Fibroblast of lung (primary cell): ENCODE data around the gene C3AR1. TPM values are rescaled to one million over a fixed set of nuclear protein-coding genes. Genes with fewer than 3 reads are reported as not detected.

Experiments used
- DNase-seq, 2 donors: peaks; one replicate each; pipeline versions ENCODE4 v3.0.0 to v3.0.0-alpha.2; 2010; ENCODE audit warnings: low read depth in 2 of 2
- H2AFZ ChIP-seq: 2 replicates; pipeline ENCODE4 v1.5.1; 2012; ENCODE audit warnings: low read length, control low read depth, inconsistent platforms
- H3K27ac ChIP-seq: 2 replicates; pipeline ENCODE4 v1.5.1; 2011; ENCODE audit warnings: low read length, control low read depth; ENCODE audit not compliant: insufficient read depth
- H3K27me3 ChIP-seq: 2 replicates; pipeline ENCODE4 v1.5.1; 2011; ENCODE audit warnings: mild to moderate bottlenecking, low read length; ENCODE audit not compliant: control insufficient read depth, insufficient read depth
- H3K36me3 ChIP-seq: 2 replicates; pipeline ENCODE4 v1.5.1; 2011; ENCODE audit warnings: low read length; ENCODE audit not compliant: control insufficient read depth, insufficient read depth
- H3K4me1 ChIP-seq: 2 replicates; pipeline ENCODE4 v1.5.1; 2011; ENCODE audit warnings: low read length; ENCODE audit not compliant: control insufficient read depth, insufficient read depth; ENCODE audit errors: extremely low read depth
- H3K4me2 ChIP-seq: 2 replicates; pipeline ENCODE4 v1.5.1; 2011; ENCODE audit warnings: low read length, control low read depth; ENCODE audit not compliant: insufficient read depth; ENCODE audit errors: extremely low read depth
- H3K4me3 ChIP-seq, 4 experiments: fragments of 200-600 bp in 1 of 4; sonication (generic) in 1 of 4; replicated peaks in 1 of 4; 2 replicates each; pipeline ENCODE4 v1.5.1; 2011 to 2016; ENCODE audit warnings: low read length in 4 of 4, low read depth in 3 of 4, mild to moderate bottlenecking in 3 of 4, control low read depth in 2 of 4, inconsistent platforms in 1 of 4, mixed read lengths in 1 of 4; ENCODE audit not compliant: insufficient read depth in 1 of 4; ENCODE audit errors: control extremely low read depth in 1 of 4
- H3K79me2 ChIP-seq: 2 replicates; pipeline ENCODE4 v1.5.1; 2012; ENCODE audit warnings: mild to moderate bottlenecking, low read length, inconsistent platforms; ENCODE audit not compliant: control insufficient read depth, insufficient read depth
- H3K9ac ChIP-seq: 2 replicates; pipeline ENCODE4 v1.5.1; 2011; ENCODE audit warnings: mild to moderate bottlenecking, low read length, control low read depth; ENCODE audit not compliant: insufficient read depth
- H3K9me3 ChIP-seq: 2 replicates; pipeline ENCODE4 v1.5.1; 2012; ENCODE audit warnings: low read depth, low read length; ENCODE audit not compliant: control insufficient read depth, insufficient read depth
- H4K20me1 ChIP-seq: 2 replicates; pipeline ENCODE4 v1.5.1; 2011; ENCODE audit warnings: low read length; ENCODE audit not compliant: control insufficient read depth, insufficient read depth; ENCODE audit errors: extremely low read depth
- CTCF ChIP-seq, 2 donors: IDR thresholded peaks in 1 of 2; conservative IDR thresholded peaks in 1 of 2; 1 replicate in 1 of 2; 2 replicates in 1 of 2; pipeline ENCODE4 v1.5.1; 2011 to 2012; ENCODE audit warnings: low read length in 2 of 2, control low read depth in 1 of 2, inconsistent platforms in 1 of 2, low read depth in 1 of 2, mild to moderate bottlenecking in 1 of 2
- EZH2 ChIP-seq: IDR thresholded peaks from 2 replicates; pipeline ENCODE4 v1.5.1; 2012; ENCODE audit warnings: low read length, control low read depth, mild to moderate bottlenecking; ENCODE audit errors: missing control alignments
- polyA plus RNA-seq, 2 donors: library from polyadenylated mRNA; depleted of rRNA in 1 of 2; stranded (reverse) in 1 of 2; unstranded in 1 of 2; fragments of >200 nt; gene quantifications; 2 replicates each; pipeline ENCODE4 v1.2.1, GENCODE V29; 2011 to 2012; ENCODE audit warnings: missing spikeins in 1 of 2
- total RNA-seq: library from RNA; depleted of rRNA; stranded (reverse); fragments of >200 nt; gene quantifications from 2 replicates; pipeline ENCODE4 v1.2.1, GENCODE V29; 2014

C3AR1 gene
- total and polyA plus RNA-seq, 2 donors (not counting 1 experiment from before 2014, with no cell fraction given), result 0.17 to 0.37 TPM

- no peak overlapping the region for H2AFZ ChIP-seq
- H3K4me2 ChIP-seq, result no peak overlapping the region
- no peak overlapping the region for H3K4me3 ChIP-seq
- no peak for DNase-seq
- H3K9ac ChIP-seq, result no peak overlapping the region
- TF ChIP-seq EZH2 (no peak), CTCF (conservative IDR thresholded peaks at IDR 0.05 in 1 of 2, IDR thresholded peaks at IDR 0.05 in 1 of 2; ENCODE audit: low read depth in 1 of 2, low read length in 2 of 2) (no peak)
- no peaks in the 10 kb centered on the region for H3K36me3 ChIP-seq
- H3K9me3 ChIP-seq, result no peaks in the 10 kb centered on the region
- no peaks in the 10 kb centered on the region for H3K27me3 ChIP-seq
- peaks cover 2% of the 10 kb centered on the region for H3K4me1 ChIP-seq
- no peaks in the 10 kb centered on the region for H3K79me2 ChIP-seq
- H4K20me1 ChIP-seq, result no peaks in the 10 kb centered on the region
- H3K27ac ChIP-seq, result no peak overlapping the region
Observed at GRCh38 chr12:8064131-8064530, 2.0 kb downstream of the C3AR1 start.

GRCh38 chr12:8058506-8058905 is 7.7 kb downstream of the C3AR1 start:
- Histone ChIP-seq H3K27me3 (no peaks in the 10 kb centered on the region), H3K4me1 (no peaks in the 10 kb centered on the region), H3K9ac (no peak overlapping the region), H2AFZ (no peak overlapping the region), H3K79me2 (no peaks in the 10 kb centered on the region), H4K20me1 (no peaks in the 10 kb centered on the region), H3K9me3 (no peaks in the 10 kb centered on the region), H3K4me3 (peak overlapping the region in 1 of 4 experiments; percentile 24), H3K27ac (no peak overlapping the region), H3K36me3 (peaks cover 2% of the 10 kb centered on the region), H3K4me2 (peak overlapping the region; percentile 38)
- peak in 1 of 2 donors; percentile 22 for DNase-seq
- TF ChIP-seq EZH2 (no peak), CTCF (conservative IDR thresholded peaks at IDR 0.05 in 1 of 2, IDR thresholded peaks at IDR 0.05 in 1 of 2; ENCODE audit: low read depth in 1 of 2, low read length in 2 of 2) (no peak)

- no peak for TF ChIP-seq CTCF (conservative IDR thresholded peaks at IDR 0.05 in 1 of 2, IDR thresholded peaks at IDR 0.05 in 1 of 2; ENCODE audit: low read depth in 1 of 2, low read length in 2 of 2)
- TF ChIP-seq EZH2, result no peak
- Histone ChIP-seq H3K27ac (no peak overlapping the region), H3K4me1 (no peaks in the 10 kb centered on the region), H3K4me3 (peak overlapping the region in 1 of 4 experiments; percentile 24), H3K4me2 (peak overlapping the region; percentile 38), H3K36me3 (peaks cover 2% of the 10 kb centered on the region), H3K79me2 (no peaks in the 10 kb centered on the region), H3K27me3 (no peaks in the 10 kb centered on the region), H3K9me3 (no peaks in the 10 kb centered on the region), H4K20me1 (no peaks in the 10 kb centered on the region), H3K9ac (no peak overlapping the region), H2AFZ (no peak overlapping the region)
- peak in 1 of 2 donors; percentile 80 for DNase-seq
Observed at GRCh38 chr12:8057839-8058238, 8.3 kb downstream of the C3AR1 start.
